NT2/D1 (cell line): Measurements from ENCODE around the gene PER1.

Experiments used
- DNase-seq: peaks from one replicate; pipeline ENCODE4 v3.0.0-alpha.2; 2011; ENCODE audit warnings: low read depth, low spot score
- H3K27me3 ChIP-seq: 2 replicates; pipeline ENCODE4 v1.6.0; 2011; ENCODE audit warnings: mild to moderate bottlenecking; ENCODE audit not compliant: insufficient read length, insufficient read depth
- H3K36me3 ChIP-seq: 2 replicates; pipeline ENCODE4 v1.6.1; 2011; ENCODE audit warnings: mild to moderate bottlenecking, low read length, mixed read lengths; ENCODE audit not compliant: insufficient read depth, insufficient read length
- H3K4me1 ChIP-seq: 2 replicates; pipeline ENCODE4 v1.5.1; 2011; ENCODE audit not compliant: insufficient read depth, insufficient read length
- H3K4me3 ChIP-seq: 2 replicates; pipeline ENCODE4 v1.5.1; 2011; ENCODE audit warnings: low read depth; ENCODE audit not compliant: insufficient read length
- H3K9ac ChIP-seq: 2 replicates; pipeline ENCODE4 v1.6.0; 2011; ENCODE audit warnings: low read depth; ENCODE audit not compliant: insufficient read length
- H3K9me3 ChIP-seq: 2 replicates; pipeline ENCODE4 v1.5.1; 2011; ENCODE audit warnings: mild to moderate bottlenecking, low read length; ENCODE audit not compliant: insufficient read depth
- SUZ12 ChIP-seq: IDR thresholded peaks from 2 replicates; pipeline ENCODE4 v1.6.1; 2011; ENCODE audit not compliant: insufficient read length, insufficient read depth; ENCODE audit errors: extremely low read depth
- YY1 ChIP-seq: IDR thresholded peaks from 2 replicates; pipeline ENCODE4 v1.6.1; 2011; ENCODE audit not compliant: insufficient read length, insufficient read depth
- ZNF274 ChIP-seq: IDR thresholded peaks from 2 replicates; pipeline ENCODE4 v1.6.1; 2011; ENCODE audit warnings: mild to moderate bottlenecking, low read depth, low read length

The PER1 gene

DNA sequence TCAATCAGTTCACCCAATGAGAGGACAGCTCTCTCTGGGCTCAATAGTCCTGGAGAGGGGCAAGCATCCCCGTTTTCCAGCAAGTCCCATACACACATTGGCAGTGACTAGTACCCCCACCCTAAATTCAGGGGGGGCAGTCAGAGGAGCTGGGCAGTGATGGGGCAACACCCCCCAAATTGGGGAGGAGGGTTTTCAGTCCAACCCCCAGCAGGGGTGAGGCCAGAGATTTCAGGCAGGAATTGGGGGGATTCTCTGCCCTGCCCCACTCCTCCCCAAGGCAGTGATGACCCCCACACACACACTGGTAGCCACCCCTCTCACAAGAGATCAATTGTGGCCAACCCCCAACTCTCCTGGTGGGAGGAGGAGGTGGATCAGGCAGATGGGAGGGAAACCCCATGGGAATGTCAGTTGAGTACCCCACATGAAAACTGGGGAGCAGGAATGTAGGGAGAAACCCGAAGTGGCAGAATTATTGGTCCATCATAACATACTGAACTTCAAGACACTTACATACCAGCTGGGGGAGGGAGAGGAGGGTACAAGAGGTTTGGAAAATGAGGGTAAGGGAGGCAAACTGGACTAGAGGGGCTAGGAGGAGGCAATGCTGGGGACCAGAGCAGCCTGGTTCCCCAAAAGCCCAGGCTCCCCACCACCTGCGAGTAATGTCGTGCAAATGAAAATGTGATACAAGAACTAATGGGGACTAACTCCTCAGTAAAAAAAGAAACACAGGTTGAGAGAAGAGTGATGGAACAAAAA is 7.4 kb upstream of the PER1 start:
- peaks cover 15% of the 10 kb centered on the region for H3K4me1 ChIP-seq

DNA sequence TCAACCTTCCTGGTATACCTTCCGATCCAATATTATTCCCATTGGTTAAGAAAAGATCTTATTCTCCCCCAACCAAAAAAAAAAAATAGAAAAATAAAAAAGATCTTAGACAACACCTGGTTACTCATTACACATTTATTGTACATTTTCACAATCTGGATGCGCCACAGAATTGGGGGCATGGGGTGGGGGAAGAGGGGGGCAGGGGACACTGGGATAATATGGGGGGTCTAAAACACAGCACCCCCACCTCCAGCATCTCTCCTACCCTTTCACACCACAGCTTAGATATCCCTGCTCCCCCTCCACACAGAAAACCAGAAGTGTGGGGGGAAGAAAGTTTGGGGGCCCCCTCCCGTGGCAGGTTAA is 6.8 kb upstream of the PER1 start:
- no peaks in the 10 kb centered on the region for H3K27me3 ChIP-seq
- H3K9me3 ChIP-seq, result no peaks in the 10 kb centered on the region
- no peak overlapping the region for H3K9ac ChIP-seq
- no peak overlapping the region for H3K4me3 ChIP-seq
- TF ChIP-seq ZNF274 (no peak), SUZ12 (no peak), YY1 (no peak)
- peaks cover 27% of the 10 kb centered on the region for H3K36me3 ChIP-seq
- no peak for DNase-seq
- H3K4me1 ChIP-seq, result peaks cover 14% of the 10 kb centered on the region

More for the DNA sequence above, 7.4 kb upstream of the PER1 start:
- H3K9me3 ChIP-seq, result no peaks in the 10 kb centered on the region
- no peak overlapping the region for H3K9ac ChIP-seq
- peaks cover 27% of the 10 kb centered on the region for H3K36me3 ChIP-seq
- TF ChIP-seq YY1 (no peak), ZNF274 (no peak), SUZ12 (no peak)
- no peaks in the 10 kb centered on the region for H3K27me3 ChIP-seq
- DNase-seq, result no peak
- H3K4me3 ChIP-seq, result no peak overlapping the region

DNA sequence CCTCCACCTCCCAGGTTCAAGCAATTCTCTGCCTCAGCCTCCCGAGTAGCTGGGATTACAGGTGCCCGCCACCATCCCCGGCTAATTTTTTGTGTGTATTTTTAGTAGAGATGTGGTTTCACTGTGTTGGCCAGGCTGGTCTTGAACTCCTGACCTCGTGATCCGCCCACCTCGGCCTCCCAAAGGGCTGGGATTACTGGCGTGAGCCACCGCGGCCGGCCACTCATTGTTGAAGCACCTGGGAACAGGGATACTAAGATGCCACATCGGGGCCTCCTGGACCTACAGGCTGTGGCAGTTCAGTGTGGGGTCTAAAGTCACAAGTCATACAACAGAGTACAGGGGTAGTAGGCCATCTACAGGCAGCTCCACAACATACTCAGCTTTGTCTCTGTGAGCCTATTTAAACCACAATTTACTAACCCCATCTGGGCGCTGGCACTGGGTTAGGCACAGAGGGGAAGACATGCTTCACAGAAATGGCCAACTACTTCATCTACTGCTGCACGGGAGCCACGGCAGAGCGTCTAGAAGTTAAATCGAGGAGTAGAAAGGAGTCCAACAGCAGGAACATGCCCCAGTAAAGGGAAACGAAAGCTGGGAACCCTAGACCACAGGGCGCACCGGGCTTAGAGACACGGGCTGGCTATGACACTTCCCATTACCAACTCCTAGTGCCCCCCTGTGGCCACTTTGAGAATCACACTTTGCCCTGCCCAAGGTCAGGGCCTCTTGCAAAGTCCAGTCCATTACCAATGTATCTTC is 6.2 kb upstream of the PER1 start:
- Histone ChIP-seq H3K9ac (no peak overlapping the region), H3K4me1 (peaks cover 12% of the 10 kb centered on the region), H3K4me3 (no peak overlapping the region), H3K9me3 (no peaks in the 10 kb centered on the region), H3K27me3 (no peaks in the 10 kb centered on the region), H3K36me3 (peaks cover 27% of the 10 kb centered on the region)
- no peak for DNase-seq
- TF ChIP-seq ZNF274, result no peak
- no peak for TF ChIP-seq SUZ12
- no peak for TF ChIP-seq YY1

DNA sequence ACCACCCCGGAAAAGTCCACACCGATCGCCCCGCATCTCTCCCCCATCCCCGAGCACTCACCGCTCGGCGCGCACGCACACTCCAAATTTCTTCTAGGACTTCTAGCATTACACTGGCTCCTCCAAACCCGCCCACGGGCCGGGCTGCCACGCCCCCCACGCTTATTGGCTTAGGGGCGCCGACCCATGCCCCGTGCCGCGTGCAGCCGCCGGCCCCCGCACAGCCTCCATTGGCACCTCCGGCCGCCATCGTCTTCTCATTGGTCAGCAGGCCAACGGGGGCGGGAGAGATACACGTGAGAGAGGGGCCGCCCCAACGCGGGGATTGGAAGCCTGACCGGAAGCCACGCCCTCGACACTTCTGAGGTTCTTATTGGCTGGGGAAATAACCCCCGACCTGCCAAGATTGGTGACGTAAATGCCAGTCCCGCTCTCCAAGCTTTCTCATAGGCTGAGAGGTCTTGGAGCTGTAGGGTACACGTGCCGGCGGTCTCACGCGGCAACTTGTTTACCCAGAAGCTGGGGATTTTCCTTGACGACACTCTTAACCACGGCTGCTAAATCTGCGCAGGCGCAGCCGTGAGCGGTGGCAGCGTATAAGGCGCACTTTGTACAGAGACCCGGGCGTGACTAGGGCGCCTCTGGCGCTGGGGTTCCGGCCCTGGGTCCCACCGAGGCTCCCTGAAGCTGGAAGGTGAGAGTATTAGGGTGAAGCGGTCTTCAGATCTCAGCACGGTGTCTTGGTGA is 4.2 kb upstream of the PER1 start:
- peaks cover 21% of the 10 kb centered on the region for H3K36me3 ChIP-seq
- no peaks in the 10 kb centered on the region for H3K27me3 ChIP-seq
- H3K9ac ChIP-seq, result peak overlapping the region; percentile 85
- no peaks in the 10 kb centered on the region for H3K9me3 ChIP-seq
- H3K4me3 ChIP-seq, result peak overlapping the region; percentile 74
- DNase-seq, result peak; percentile 99
- TF ChIP-seq YY1, result no peak
- TF ChIP-seq ZNF274, result no peak
- TF ChIP-seq SUZ12, result no peak
- H3K4me1 ChIP-seq, result peaks cover 14% of the 10 kb centered on the region

- H3K9me3 ChIP-seq, result no peaks in the 10 kb centered on the region
- peak overlapping the region; percentile 66 for H3K9ac ChIP-seq
- peaks cover 16% of the 10 kb centered on the region for H3K36me3 ChIP-seq
- TF ChIP-seq YY1, result no peak
- TF ChIP-seq ZNF274, result no peak
- no peak for TF ChIP-seq SUZ12
- H3K4me3 ChIP-seq, result peak overlapping the region; percentile 74
- no peak for DNase-seq
- H3K27me3 ChIP-seq, result no peaks in the 10 kb centered on the region
- H3K4me1 ChIP-seq, result peaks cover 11% of the 10 kb centered on the region
Measured at GRCh38 chr17:8155996-8156245, 3.7 kb upstream of the PER1 start.

GRCh38 chr17:8155231-8155995 is 3.2 kb upstream of the PER1 start:
- TF ChIP-seq YY1 (no peak), ZNF274 (no peak), SUZ12 (no peak)
- peak overlapping the region; percentile 74 for H3K4me3 ChIP-seq
- peaks cover 9% of the 10 kb centered on the region for H3K4me1 ChIP-seq
- H3K36me3 ChIP-seq, result peaks cover 14% of the 10 kb centered on the region
- peak overlapping the region; percentile 66 for H3K9ac ChIP-seq
- no peaks in the 10 kb centered on the region for H3K9me3 ChIP-seq
- H3K27me3 ChIP-seq, result no peaks in the 10 kb centered on the region
- DNase-seq, result no peak
